Heart right ventricle (tissue), 16 donors: ENCODE results near the gene MDN1. TPM values are rescaled to one million over a fixed set of nuclear protein-coding genes. Genes with fewer than 3 reads are reported as not detected.

Experiments used
- ATAC-seq, 8 donors: fragments of 200-7000 bp; cut with Tn5 transposase; one replicate each; pipeline ENCODE4 v1.9.1; 2020; ENCODE audit warnings: mild to moderate bottlenecking in 8 of 8, moderate library complexity in 8 of 8, moderate number of reproducible peaks in 1 of 8
- DNase-seq, 2 donors: peaks; one replicate each; pipeline ENCODE4 v3.0.0-alpha.2; 2020
- H3K27ac ChIP-seq, 10 donors: fragments of 200-600 bp; sonication (generic) in 2 of 10; one replicate each; pipeline versions ENCODE4 v1.5.0 to v1.8.0; 2020 to 2022; ENCODE audit warnings: mild to moderate bottlenecking in 3 of 10
- H3K27me3 ChIP-seq, 7 donors: fragments of 200-600 bp; one replicate each; pipeline ENCODE4 v1.8.0; 2021 to 2022; ENCODE audit warnings: mild to moderate bottlenecking in 2 of 7
- H3K36me3 ChIP-seq, 9 donors: fragments of 200-600 bp; sonication (generic) in 1 of 9; one replicate each; pipeline versions ENCODE4 v1.5.0 to v1.8.0; 2020 to 2022; ENCODE audit warnings: mild to moderate bottlenecking in 2 of 9
- H3K4me1 ChIP-seq, 9 donors: fragments of 200-600 bp; sonication (generic) in 1 of 9; one replicate each; pipeline versions ENCODE4 v1.5.0 to v1.8.0; 2020 to 2022; ENCODE audit warnings: mild to moderate bottlenecking in 4 of 9
- H3K4me3 ChIP-seq, 10 donors: fragments of 200-600 bp; sonication (generic) in 2 of 10; one replicate each; pipeline versions ENCODE4 v1.5.0 to v1.8.0; 2020 to 2022; ENCODE audit warnings: mild to moderate bottlenecking in 7 of 10, moderate library complexity in 2 of 10
- H3K9me3 ChIP-seq, 11 donors: fragments of 200-600 bp in 10 of 11; sonication (generic) in 2 of 11; one replicate each; pipeline versions ENCODE4 v1.5.0 to v1.8.0; 2013 to 2022; ENCODE audit warnings: mild to moderate bottlenecking in 2 of 11, control low read depth in 1 of 11, moderate library complexity in 1 of 11
- CTCF ChIP-seq, 9 donors: fragments of 200-600 bp; sonication (generic) in 2 of 9; IDR thresholded peaks; one replicate each; pipeline versions ENCODE4 v1.5.0 to v1.8.0; 2021 to 2022; ENCODE audit warnings: antibody characterized with exemption in 9 of 9, mild to moderate bottlenecking in 5 of 9, moderate library complexity in 1 of 9
- WGBS, 2 donors: extraction: QIAGEN DNeasy Blood & Tissue Kit; methylation state at CpG; one replicate each; pipeline ENCODE4 v1.1.7; 2013; ENCODE audit warnings: inconsistent platforms in 1 of 2; 5-methylcytosine and 5-hydroxymethylcytosine counted together
- intact Hi-C, 10 donors: fragments of 100-400 bp; cut with DNase I; formaldehyde crosslinking; loops; one replicate each; pipeline versions ENCODE4 v1.11.1 to v1.14.2; 2022
- polyA plus RNA-seq, 2 donors: library from polyadenylated mRNA; stranded (reverse); fragments of 200-250 nt; gene quantifications; one replicate each; pipeline ENCODE4 v1.2.3, GENCODE V29; 2013
- total RNA-seq, 10 donors: library from RNA; stranded (reverse); fragmentation: NEBNext Ultra II Directional in 3 of 10; extraction: Animal tissue kit (Norgen Biotek cat#: 25700) in 3 of 10; gene quantifications; one replicate each; pipeline versions ENCODE4 v1.2.1 to v1.2.4, GENCODE V29; 2021 to 2023
- donor health status: Arrhythmogenic right ventricular cardiomyopathy.
- donor health status: ischemic (EF 13 %, LVEDD 7.1; RV severe dilation, severe dysfunction).
- donor health status: healthy with polysubstance abuse.
- donor health status: DM: no; HTN: yes; CAD: no.
- donor health status: DM: no; HTN: no; CAD: no.
- donor health status: ischemic (EF 25% LVEDD 6.9; RV normal size, moderate dysfunction).
- donor health status: ischemic (EF 25% LVEDD 5.7; RV mildly dilated, moderate dysfunction).
- donor health status: healthy.
- donor health status: DM: yes; HTN: yes; CAD: no.
- donor health status: Ischemic cardiomyopathy.
- donor health status: ischemic (EF 35%, LVEDD 5.7; RV mildly dilated, moderate dysfunction).
- donor health status: nonischemic (EF 11% LVEDD 7.7; RV severe dilation, severe dysfunction).
- donor health status: DM: yes; HTN: yes; CAD: no.
- donor health status: PGD.
- donor health status: ischemic (EF 29% LVEDD 5.4; RV normal size, mild dysfunction).
- donor health status: nonischemic (EF 23%, LVEDD 6.1; RV moderate dilation, normal function).

Gene MDN1
- total and polyA plus RNA-seq, 12 donors: 8.6 to 41.2 (median 27.5) TPM

- Histone ChIP-seq H3K27ac (no peak overlapping the region), H3K4me3 (no peak overlapping the region), H3K27me3 (no peaks in the 10 kb centered on the region), H3K4me1 (no peaks in the 10 kb centered on the region), H3K9me3 (no peaks in the 10 kb centered on the region), H3K36me3 (peaks cover 0 to 100% (median 51%) of the 10 kb centered on the region in 9 donors)
- DNase-seq (no peak), ATAC-seq (no peak)
- TF ChIP-seq CTCF (IDR thresholded peaks at IDR 0.05): no peak
- intact Hi-C loops: no loop called here
- WGBS, 2 donors: 98% methylated on average over 2 of the region's 2 CpGs
Observed at GRCh38 chr6:89723046-89723445, 96.5 kb downstream of the MDN1 start.

GRCh38 chr6:89716532-89716931, 103.1 kb downstream of the MDN1 start:
- 83% methylated on average over 3 of the region's 3 CpGs for WGBS, 2 donors
- DNase-seq: no peak
- no peaks in the 10 kb centered on the region for H3K9me3 ChIP-seq
- no peaks in the 10 kb centered on the region for H3K27me3 ChIP-seq
- no peak overlapping the region for H3K27ac ChIP-seq
- no peak for TF ChIP-seq CTCF (IDR thresholded peaks at IDR 0.05)
- intact Hi-C loops: no loop called here
- ATAC-seq: peak in 4 of 8 donors; percentile 48 to 83 (median 54)
- H3K4me1 ChIP-seq: no peaks in the 10 kb centered on the region
- H3K36me3 ChIP-seq: peaks cover 0 to 100% (median 60%) of the 10 kb centered on the region in 9 donors
- H3K4me3 ChIP-seq: no peak overlapping the region

- WGBS, 2 donors: 92 to 98% methylated on average over 3 of the region's 3 CpGs
- peaks cover 0 to 100% (median 62%) of the 10 kb centered on the region in 9 donors for H3K36me3 ChIP-seq
- H3K4me3 ChIP-seq: no peak overlapping the region
- H3K9me3 ChIP-seq: no peaks in the 10 kb centered on the region
- TF ChIP-seq CTCF (IDR thresholded peaks at IDR 0.05): no peak
- intact Hi-C loops: no loop called here
- H3K27ac ChIP-seq: no peak overlapping the region
- DNase-seq (no peak), ATAC-seq (no peak)
- no peaks in the 10 kb centered on the region for H3K27me3 ChIP-seq
- no peaks in the 10 kb centered on the region for H3K4me1 ChIP-seq
Observed at GRCh38 chr6:89711801-89712200, 107.8 kb downstream of the MDN1 start.

GRCh38 chr6:89708316-89708715, 111.3 kb downstream of the MDN1 start:
- no peaks in the 10 kb centered on the region for H3K4me1 ChIP-seq

More at GRCh38 chr6:89708316-89708715, 111.3 kb downstream of the MDN1 start:
- Histone ChIP-seq H3K27ac (no peak overlapping the region), H3K27me3 (no peaks in the 10 kb centered on the region), H3K4me3 (no peak overlapping the region), H3K9me3 (no peaks in the 10 kb centered on the region), H3K36me3 (peaks cover 0 to 100% (median 42%) of the 10 kb centered on the region in 9 donors)
- intact Hi-C loops: no loop called here
- no peak for ATAC-seq
- DNase-seq: no peak
- WGBS, 2 donors: 71 to 83% methylated on average over 4 of the region's 4 CpGs
- TF ChIP-seq CTCF (IDR thresholded peaks at IDR 0.05): no peak
